HG02981 (cell line): Measurements from ENCODE around the gene POF1B.
"Not testable (repeated sequence)": the region's sequence is repeated elsewhere in the genome, so short reads cannot be mapped to it uniquely, and the experiment has no call there.

ENCODE experiments used
- ATAC-seq: cut with Tn5 transposase; IDR thresholded peaks from one replicate; pipeline ENCODE4 v1.9.1; 2021; ENCODE audit warnings: mild to moderate bottlenecking, moderate library complexity; ENCODE audit not compliant: unreplicated experiment

Gene POF1B, protein sequence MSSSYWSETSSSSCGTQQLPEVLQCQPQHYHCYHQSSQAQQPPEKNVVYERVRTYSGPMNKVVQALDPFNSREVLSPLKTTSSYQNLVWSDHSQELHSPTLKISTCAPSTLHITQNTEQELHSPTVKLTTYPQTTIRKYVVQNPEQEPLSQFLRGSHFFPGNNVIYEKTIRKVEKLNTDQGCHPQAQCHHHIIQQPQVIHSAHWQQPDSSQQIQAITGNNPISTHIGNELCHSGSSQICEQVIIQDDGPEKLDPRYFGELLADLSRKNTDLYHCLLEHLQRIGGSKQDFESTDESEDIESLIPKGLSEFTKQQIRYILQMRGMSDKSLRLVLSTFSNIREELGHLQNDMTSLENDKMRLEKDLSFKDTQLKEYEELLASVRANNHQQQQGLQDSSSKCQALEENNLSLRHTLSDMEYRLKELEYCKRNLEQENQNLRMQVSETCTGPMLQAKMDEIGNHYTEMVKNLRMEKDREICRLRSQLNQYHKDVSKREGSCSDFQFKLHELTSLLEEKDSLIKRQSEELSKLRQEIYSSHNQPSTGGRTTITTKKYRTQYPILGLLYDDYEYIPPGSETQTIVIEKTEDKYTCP

GRCh38 chrX:85379174-85379907 is at the start of gene POF1B:
POF1B (minus strand) TSS chrX:85379665; CDS start chrX:85379454, 211 bp downstream.
- no peak for ATAC-seq

DNA sequence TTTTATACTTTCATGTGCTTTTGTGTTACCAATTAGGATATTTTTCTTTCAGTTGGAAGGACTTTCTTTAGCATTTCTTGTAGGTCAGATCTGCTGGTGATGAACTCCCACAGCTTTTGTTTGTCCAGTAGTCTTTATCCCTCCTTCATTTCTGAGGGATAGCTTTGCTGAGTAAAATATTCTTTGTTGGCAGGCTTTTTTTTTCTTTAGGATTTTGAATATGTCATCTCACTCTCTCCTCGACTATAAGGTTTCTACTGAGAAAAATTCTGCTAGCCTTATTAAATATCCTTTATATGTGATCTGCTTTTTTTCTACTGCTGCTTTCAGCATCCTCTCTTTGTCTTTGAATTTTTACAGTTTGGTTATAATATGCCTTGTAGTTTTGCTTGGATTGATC is 49.6 kb upstream of the POF1B start:
- ATAC-seq: no peak

DNA sequence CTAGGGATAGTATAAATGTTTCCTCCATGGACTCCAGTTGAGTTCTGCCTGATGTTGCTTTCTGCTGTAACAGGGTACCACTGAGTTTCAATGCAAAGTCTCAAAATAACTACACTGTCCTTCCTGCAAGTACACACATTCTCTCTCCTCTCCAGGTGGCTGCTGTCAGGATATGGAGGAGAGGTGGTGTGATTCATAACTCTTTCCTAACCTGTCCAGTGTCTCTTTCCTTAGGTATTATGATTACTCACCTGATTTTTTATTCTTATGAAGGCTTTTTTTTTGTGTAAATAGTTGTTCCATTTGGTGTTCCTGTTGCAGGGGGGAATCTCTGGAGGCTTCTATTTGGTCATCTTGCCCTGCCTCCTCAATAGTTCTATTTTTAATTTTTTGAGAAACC is 39.8 kb upstream of the POF1B start:
- no peak for ATAC-seq

DNA sequence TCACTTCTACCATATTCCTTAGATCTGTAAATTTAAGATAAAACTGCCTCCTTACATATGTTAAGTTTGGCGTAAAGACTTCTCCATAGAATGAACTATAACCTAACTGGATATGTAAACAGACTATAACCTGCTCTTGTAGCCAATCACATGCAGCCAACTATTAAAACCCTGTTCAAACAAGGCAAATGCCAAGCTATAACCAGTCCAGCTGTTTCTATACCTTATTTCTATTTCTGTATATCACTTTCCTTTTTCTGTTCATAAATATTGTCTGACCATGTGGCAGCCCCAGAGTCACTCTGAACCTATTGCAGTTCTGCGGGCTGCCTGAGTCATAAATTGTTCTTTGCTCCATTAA is 12.4 kb upstream of the POF1B start:
- ATAC-seq: no peak

- ATAC-seq: no peak
Measured at GRCh38 chrX:85391185-85391877, 11.9 kb upstream of the POF1B start.

GRCh38 chrX:85381602-85382001 is 2.1 kb upstream of the POF1B start:
- no peak for ATAC-seq

GRCh38 chrX:85378461-85378860 is 1.0 kb downstream of the POF1B start:
- ATAC-seq: no peak

- ATAC-seq: no peak
Measured at GRCh38 chrX:85375333-85375738, 4.1 kb downstream of the POF1B start.

DNA sequence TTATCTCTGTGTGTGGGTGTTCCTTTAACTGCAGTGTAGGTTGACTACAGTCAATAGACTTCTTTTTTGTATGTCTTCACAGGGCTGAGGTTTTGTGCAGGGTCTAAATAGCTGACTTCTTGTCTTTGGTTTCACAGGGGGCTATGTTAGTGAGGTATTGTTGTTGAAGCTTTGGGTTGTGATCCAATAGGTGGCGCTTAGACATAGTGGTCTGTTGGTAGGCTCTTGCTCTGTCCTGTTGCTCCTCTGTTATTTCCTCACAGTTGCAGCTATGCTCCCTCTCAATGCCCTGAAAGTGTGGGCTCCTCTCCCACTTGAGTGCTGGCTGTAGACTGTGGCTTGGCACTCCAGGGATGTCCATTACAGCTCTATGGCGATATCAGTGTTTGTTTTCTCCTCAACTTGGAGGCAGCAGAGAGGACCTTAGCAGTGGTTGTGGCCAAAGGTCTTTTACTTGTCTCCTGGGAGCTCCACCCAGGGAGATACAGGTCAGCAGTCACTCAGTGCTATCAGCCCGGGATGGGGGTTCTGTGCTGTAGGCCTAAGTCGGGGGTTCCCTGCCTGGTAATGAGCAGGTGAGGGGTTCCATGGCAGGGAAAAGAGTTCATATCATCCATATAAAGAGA is 14.0 kb downstream of the POF1B start:
- no peak for ATAC-seq

DNA sequence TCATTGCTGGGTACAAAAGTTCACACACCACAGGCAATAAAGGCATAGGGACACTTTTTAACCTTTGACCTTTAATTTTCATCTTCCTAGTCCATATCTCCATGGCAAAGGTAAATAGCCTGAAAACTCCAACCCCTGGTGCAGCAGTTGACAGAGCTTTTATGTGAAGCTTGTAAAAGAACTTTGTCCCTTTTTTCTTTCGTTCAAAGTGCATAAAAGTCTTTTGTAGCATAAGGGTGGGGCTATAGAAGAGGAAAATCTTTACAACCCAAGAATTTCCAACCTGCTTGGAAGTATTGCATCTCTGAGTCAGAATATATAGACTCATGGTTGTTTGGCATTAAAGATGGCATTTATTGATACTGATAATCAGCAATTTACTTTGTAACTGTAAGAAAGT is 20.4 kb downstream of the POF1B start:
- no peak for ATAC-seq

DNA sequence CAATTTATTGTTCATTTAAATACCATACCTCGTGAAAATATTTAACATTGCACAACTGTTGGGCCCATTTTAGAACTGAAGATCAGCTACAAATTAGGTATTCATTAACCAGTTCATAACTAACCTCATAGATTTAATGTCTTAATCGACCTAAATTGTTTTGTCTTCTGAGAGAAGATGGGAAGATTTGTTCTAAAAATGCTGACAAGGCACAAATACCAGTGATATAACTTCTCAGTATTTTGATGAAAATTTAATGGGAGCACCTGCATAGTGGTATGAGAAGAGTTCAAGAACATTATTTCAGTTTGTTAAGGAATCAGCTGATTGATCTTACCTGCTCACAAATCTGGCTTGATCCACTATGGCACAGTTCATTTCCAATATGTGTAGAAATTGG is 33.9 kb downstream of the POF1B start:
- no peak for ATAC-seq

- no peak for ATAC-seq
Measured at GRCh38 chrX:85327060-85327333, 52.5 kb downstream of the POF1B start.

GRCh38 chrX:85326234-85327059 is 53.0 kb downstream of the POF1B start:
- ATAC-seq: no peak

GRCh38 chrX:85311348-85311747 is 68.1 kb downstream of the POF1B start:
- not testable (repeated sequence) for ATAC-seq

- no peak for ATAC-seq
Measured at GRCh38 chrX:85309717-85310116, 69.7 kb downstream of the POF1B start.

GRCh38 chrX:85303544-85303943 is 75.9 kb downstream of the POF1B start:
- no peak for ATAC-seq

DNA sequence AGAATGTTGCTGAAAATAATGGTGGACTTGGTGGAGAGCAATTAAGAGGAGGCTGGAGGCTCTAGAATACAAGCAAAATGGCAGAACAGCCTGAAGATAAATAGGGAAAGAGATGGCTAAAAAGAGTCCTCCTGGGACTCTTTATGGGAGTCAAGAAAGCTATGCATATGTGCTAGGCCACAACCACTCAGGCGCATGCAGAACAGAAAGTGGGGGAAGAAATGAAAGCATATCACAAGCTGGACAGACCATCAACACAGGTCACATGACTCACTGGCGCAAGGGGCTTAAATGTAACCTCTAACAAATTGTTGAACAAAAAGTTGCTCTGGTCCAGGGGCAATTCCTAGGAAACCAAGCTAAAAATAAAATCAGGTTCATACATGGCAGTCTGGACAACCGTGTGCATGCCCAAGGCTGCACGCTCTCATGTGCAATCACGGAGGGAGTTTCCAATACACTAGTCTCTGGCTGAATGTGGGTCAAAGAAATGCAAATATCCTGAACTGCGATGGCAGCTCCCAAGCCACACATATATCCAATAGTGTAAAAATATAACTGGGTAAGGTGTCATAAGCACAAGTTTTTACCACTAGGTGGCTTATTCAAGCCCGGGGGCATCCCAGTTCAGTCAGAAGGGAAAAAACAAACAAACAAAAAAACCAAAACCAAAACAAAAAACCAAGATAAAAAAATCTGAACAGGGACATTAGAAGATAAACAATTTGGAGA is 90.3 kb downstream of the POF1B start:
- no peak for ATAC-seq

GRCh38 chrX:85285286-85285685 is 94.2 kb downstream of the POF1B start:
- not testable (repeated sequence) for ATAC-seq

DNA sequence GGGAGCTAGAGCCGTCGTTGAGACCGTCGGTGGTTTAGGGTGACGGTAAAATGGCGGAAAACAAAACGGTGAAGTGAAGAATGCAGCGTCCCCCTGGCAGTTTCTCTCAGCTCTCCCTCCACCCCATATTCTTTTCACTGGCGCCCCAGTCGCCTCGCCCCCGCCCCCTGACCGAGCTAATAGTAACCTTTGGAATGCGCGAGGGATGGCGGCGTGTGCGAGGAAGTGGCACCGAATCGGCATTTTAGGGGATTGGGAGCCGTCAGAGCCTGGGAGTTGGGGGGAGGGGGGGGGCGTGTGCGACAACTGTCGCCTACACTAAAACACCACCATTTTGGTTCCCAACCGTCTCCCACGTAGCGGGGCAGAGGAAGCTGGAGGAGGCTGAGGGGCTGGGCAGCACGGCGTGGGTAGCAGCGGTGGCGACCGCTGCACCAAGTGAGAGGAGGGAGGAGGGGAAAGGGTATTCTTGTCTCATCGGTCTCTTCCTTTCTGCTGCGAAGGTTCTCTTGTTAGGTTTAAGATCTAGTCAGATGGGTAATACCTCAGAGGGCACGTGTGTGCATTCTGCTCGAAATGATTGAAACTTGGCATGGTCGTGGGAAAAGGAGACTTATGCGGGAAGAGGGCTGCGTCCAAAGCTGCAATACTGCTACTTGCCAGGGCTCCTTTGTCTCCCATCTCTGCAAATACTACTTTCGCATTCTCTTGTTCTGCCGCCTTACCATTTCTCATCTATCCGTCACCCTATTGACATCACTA is 134.8 kb downstream of the POF1B start:
- peak; percentile 45 for ATAC-seq
